H1 (cell line): ENCODE results near the gene MAPKAP1. TPM values are rescaled to one million over a fixed set of nuclear protein-coding genes. Genes with fewer than 3 reads are reported as not detected.

ENCODE experiments used
- CTCF ChIA-PET: fragments of 300-600 bp; sonication (Branson Sonifier 250); formaldehyde crosslinking; loops from one replicate; lab custom pipeline; 2021; ENCODE audit not compliant: partially characterized antibody; lab: Charles Lee
- POLR2A ChIA-PET: fragments of 300-600 bp; sonication (Branson Sonifier 250); formaldehyde crosslinking; loops from one replicate; lab custom pipeline; 2021; ENCODE audit warnings: inconsistent platforms; ENCODE audit not compliant: partially characterized antibody; lab: Charles Lee
- DNase-seq, 2 experiments: peaks; one replicate each; pipeline versions ENCODE4 v3.0.0 to v3.0.0-alpha.2; 2010 to 2022; ENCODE audit warnings: low spot score in 2 of 2, low read depth in 1 of 2, mixed read lengths in 1 of 2
- FAIRE-seq: peaks from 2 replicates; lab custom pipeline; 2011; peaks lifted over from hg19 to GRCh38; lab: Jason Lieb, UNC
- H2AFZ ChIP-seq: 2 replicates; pipeline ENCODE4 v1.8.1; 2012; ENCODE audit warnings: low read length, inconsistent platforms
- H2AK5ac ChIP-seq: 2 replicates; pipeline ENCODE4 v1.6.1; 2013; ENCODE audit warnings: low read depth, low read length
- H2BK120ac ChIP-seq: replicated peaks from 2 replicates; pipeline ENCODE3; 2013; ENCODE audit warnings: low read depth, low read length, inconsistent platforms
- H2BK12ac ChIP-seq: 2 replicates; pipeline ENCODE4 v1.6.1; 2013; ENCODE audit warnings: low read depth, low read length
- H2BK15ac ChIP-seq: 2 replicates; pipeline ENCODE4 v1.6.1; 2013; ENCODE audit warnings: low read length
- H2BK20ac ChIP-seq: 2 replicates; pipeline ENCODE4 v1.6.1; 2013; ENCODE audit warnings: low read length
- H2BK5ac ChIP-seq: 2 replicates; pipeline ENCODE4 v1.6.1; 2013; ENCODE audit warnings: low read depth, low read length
- H3K14ac ChIP-seq: 2 replicates; pipeline ENCODE4 v1.6.1; 2013; ENCODE audit warnings: inconsistent platforms; ENCODE audit not compliant: insufficient read length
- H3K18ac ChIP-seq: 2 replicates; pipeline ENCODE4 v1.6.1; 2013; ENCODE audit warnings: low read length; ENCODE audit errors: extremely low read depth
- H3K23ac ChIP-seq: 2 replicates; pipeline ENCODE4 v1.6.1; 2013; ENCODE audit warnings: inconsistent platforms; ENCODE audit not compliant: insufficient read length
- H3K23me2 ChIP-seq: 2 replicates; pipeline ENCODE4 v1.6.1; 2013; ENCODE audit warnings: low read depth, low read length
- H3K27ac ChIP-seq: 2 replicates; pipeline ENCODE4 v1.6.1; 2011; ENCODE audit warnings: low read depth, low read length, inconsistent platforms
- H3K27me3 ChIP-seq, 4 experiments: replicated peaks in 1 of 4; 1 replicate in 1 of 4; 2 replicates in 3 of 4; pipeline versions ENCODE4 v1.6.1 to v1.8.1; 2011 to 2013; ENCODE audit warnings: low read length in 3 of 4, mild to moderate bottlenecking in 3 of 4, inconsistent platforms in 2 of 4, mixed read lengths in 2 of 4, moderate library complexity in 1 of 4; ENCODE audit not compliant: control insufficient read depth in 3 of 4, insufficient read depth in 3 of 4; ENCODE audit errors: extremely low read depth in 1 of 4
- H3K36me3 ChIP-seq, 4 experiments: 2 replicates each; pipeline versions ENCODE4 v1.6.1 to v1.8.1; 2011 to 2013; ENCODE audit warnings: mild to moderate bottlenecking in 4 of 4, low read length in 3 of 4, moderate library complexity in 2 of 4, control low read depth in 1 of 4, inconsistent platforms in 1 of 4; ENCODE audit not compliant: insufficient read depth in 4 of 4, control insufficient read depth in 2 of 4
- H3K4ac ChIP-seq: replicated peaks from 2 replicates; pipeline ENCODE3; 2013; ENCODE audit warnings: low read length, low read depth, mixed read lengths, inconsistent platforms; ENCODE audit not compliant: insufficient read length
- H3K4me1 ChIP-seq, 4 experiments: replicated peaks in 1 of 4; 1 replicate in 1 of 4; 2 replicates in 3 of 4; pipeline versions ENCODE4 v1.6.1 to v1.8.1; 2011 to 2013; ENCODE audit warnings: low read length in 3 of 4, inconsistent platforms in 2 of 4, mixed read lengths in 1 of 4; ENCODE audit not compliant: insufficient read depth in 4 of 4, control insufficient read depth in 3 of 4
- H3K4me2 ChIP-seq, 2 experiments: 2 replicates each; pipeline versions ENCODE4 v1.6.1 to v1.8.1; 2011 to 2013; ENCODE audit warnings: low read depth in 2 of 2, low read length in 2 of 2, control low read depth in 1 of 2, inconsistent platforms in 1 of 2, mild to moderate bottlenecking in 1 of 2; ENCODE audit not compliant: insufficient read depth in 1 of 2
- H3K4me3 ChIP-seq, 4 experiments: fragments of 200-600, 300-600 bp in 1 of 4; sonication (generic), shearing (Covaris generic), sonication (Bioruptor Twin) in 1 of 4; 2 replicates each; pipeline versions ENCODE4 v1.5.1 to v1.8.1; 2011 to 2016; ENCODE audit warnings: low read length in 4 of 4, low read depth in 3 of 4, control low read depth in 2 of 4, inconsistent platforms in 2 of 4, mild to moderate bottlenecking in 2 of 4, mixed read lengths in 1 of 4, moderate library complexity in 1 of 4; ENCODE audit not compliant: insufficient read depth in 2 of 4; ENCODE audit errors: extremely low read depth in 1 of 4
- H3K56ac ChIP-seq: replicated peaks from 2 replicates; pipeline ENCODE3; 2013; ENCODE audit warnings: low read depth, mild to moderate bottlenecking, mixed read lengths, low read length, inconsistent platforms; ENCODE audit not compliant: insufficient read length
- H3K79me1 ChIP-seq: 2 replicates; pipeline ENCODE4 v1.6.1; 2013; ENCODE audit warnings: low read depth, low read length, control low read depth
- H3K79me2 ChIP-seq, 2 experiments: 2 replicates each; pipeline versions ENCODE4 v1.6.1 to v1.8.1; 2012 to 2013; ENCODE audit warnings: low read length in 2 of 2, mild to moderate bottlenecking in 2 of 2, inconsistent platforms in 1 of 2; ENCODE audit not compliant: insufficient read depth in 2 of 2, control insufficient read depth in 1 of 2
- H3K9ac ChIP-seq, 4 experiments: replicated peaks in 1 of 4; 1 replicate in 1 of 4; 2 replicates in 3 of 4; pipeline versions ENCODE4 v1.6.1 to v1.8.1; 2011 to 2013; ENCODE audit warnings: low read depth in 3 of 4, low read length in 3 of 4, control low read depth in 2 of 4, mild to moderate bottlenecking in 2 of 4, moderate library complexity in 2 of 4, inconsistent platforms in 1 of 4; ENCODE audit errors: extremely low read depth in 1 of 4
- H3K9me3 ChIP-seq, 2 experiments: 2 replicates each; pipeline versions ENCODE4 v1.6.1 to v1.8.1; 2012 to 2013; ENCODE audit warnings: mild to moderate bottlenecking in 2 of 2, moderate library complexity in 2 of 2, control low read depth in 1 of 2, inconsistent platforms in 1 of 2, low read depth in 1 of 2, low read length in 1 of 2, mixed read lengths in 1 of 2; ENCODE audit not compliant: insufficient read depth in 2 of 2
- H4K20me1 ChIP-seq, 2 experiments: replicated peaks in 1 of 2; 2 replicates each; pipeline versions ENCODE3 to v1.8.1; 2011 to 2013; ENCODE audit warnings: inconsistent platforms in 2 of 2, low read length in 2 of 2, mild to moderate bottlenecking in 1 of 2; ENCODE audit not compliant: insufficient read depth in 2 of 2, control insufficient read depth in 1 of 2
- H4K5ac ChIP-seq: 2 replicates; pipeline ENCODE4 v1.6.1; 2013; ENCODE audit warnings: low read length, low read depth, mixed read lengths, inconsistent platforms; ENCODE audit not compliant: insufficient read length
- H4K8ac ChIP-seq: 2 replicates; pipeline ENCODE4 v1.8.0; 2013; ENCODE audit warnings: mild to moderate bottlenecking, moderate library complexity, low read length, inconsistent platforms; ENCODE audit not compliant: insufficient read depth; ENCODE audit errors: extremely low read depth
- H4K91ac ChIP-seq: replicated peaks from 2 replicates; pipeline ENCODE3; 2013; ENCODE audit warnings: low read length, mixed read lengths, inconsistent platforms; ENCODE audit not compliant: insufficient read length
- CBX5 ChIP-seq: fragments of 300-800, 300-1000 bp; sonication (generic); IDR thresholded peaks from 2 replicates; pipeline ENCODE4 v1.7.1; 2016; ENCODE audit warnings: antibody characterized with exemption, low read length, low read depth
- E2F6 ChIP-seq: IDR thresholded peaks from 2 replicates; pipeline ENCODE4 v1.6.1; 2012; ENCODE audit warnings: inconsistent platforms
- FOSL1 ChIP-seq: IDR thresholded peaks from 2 replicates; pipeline ENCODE4 v1.6.1; 2011; ENCODE audit warnings: mild to moderate bottlenecking, low read depth, low read length, moderate library complexity; ENCODE audit not compliant: insufficient read depth
- GABPA ChIP-seq: IDR thresholded peaks from 2 replicates; pipeline ENCODE4 v1.6.1; 2011; ENCODE audit warnings: mild to moderate bottlenecking, low read length, moderate library complexity, borderline replicate concordance; ENCODE audit not compliant: insufficient read depth
- GTF2F1 ChIP-seq: IDR thresholded peaks from 2 replicates; pipeline ENCODE4 v1.6.1; 2012; ENCODE audit warnings: low read depth, low read length, improper control_type of control experiment, borderline replicate concordance
- TAF1 ChIP-seq: IDR thresholded peaks from 2 replicates; pipeline ENCODE4 v1.6.1; 2011; ENCODE audit warnings: mild to moderate bottlenecking, low read depth, low read length
- ZNF274 ChIP-seq: IDR thresholded peaks from 2 replicates; pipeline ENCODE4 v1.7.0; 2012; ENCODE audit warnings: low read length, borderline replicate concordance; ENCODE audit errors: extremely low read depth
- WGBS, 2 experiments: shearing (Covaris generic) in 1 of 2; methylation state at CpG; one replicate each; pipeline versions ENCODE4 v1.1.6 to v1.1.7; 2013 to 2015; ENCODE audit warnings: low lambda C conversion rate in 2 of 2, mixed read lengths in 2 of 2, inconsistent platforms in 1 of 2, low coverage in 1 of 2, missing lambda C conversion rate in 1 of 2; ENCODE audit not compliant: insufficient replicate concordance in 2 of 2, insufficient coverage in 1 of 2, insufficient read length in 1 of 2; ENCODE audit errors: extremely low coverage in 1 of 2, missing lambda C conversion rate in 1 of 2; 5-methylcytosine and 5-hydroxymethylcytosine counted together
- polyA plus RNA-seq, 7 experiments: library from polyadenylated mRNA; depleted of rRNA in 3 of 7; stranded (reverse) in 5 of 7; unstranded in 2 of 7; fragments of >200 nt in 5 of 7; fragments of 200-250 nt in 2 of 7; gene quantifications; 1 replicate in 5 of 7; 2 replicates in 1 of 7; 4 replicates in 1 of 7; pipeline versions ENCODE4 v1.2.1 to v1.2.3, GENCODE V29; 2011 to 2013; ENCODE audit warnings: missing spikeins in 2 of 7, mixed read lengths in 2 of 7
- total RNA-seq: library from RNA; stranded (reverse); fragmentation: NEBNext Ultra II Directional; extraction: Animal tissue kit (Norgen Biotek cat#: 25700); gene quantifications from 2 replicates; pipeline ENCODE4 v1.2.1, GENCODE V29; 2021
- TF ChIP-seq, protein P1 (sequence below): IDR thresholded peaks from 2 replicates; pipeline ENCODE4 v1.6.1; 2011; ENCODE audit warnings: low read length, improper control_type of control experiment

The MAPKAP1 gene
- total and polyA plus RNA-seq, 2 of the 8 experiments (the other 6 are each of a cell fraction or from before 2014, with no cell fraction given), result 79.2 to 140 TPM

GRCh38 chr9:125460346-125460745 lies 246.7 kb downstream of the MAPKAP1 start:
- H3K79me1 ChIP-seq, result no peaks in the 10 kb centered on the region
- no peak overlapping the region for H3K14ac ChIP-seq
- no peak overlapping the region for H2BK20ac ChIP-seq
- H2BK5ac ChIP-seq, result no peak overlapping the region
- no peak overlapping the region for H2BK120ac ChIP-seq
- no peak overlapping the region for H2BK12ac ChIP-seq
- H2AK5ac ChIP-seq, result no peak overlapping the region
- H3K27me3 ChIP-seq, result no peaks in the 10 kb centered on the region
- 92 to 100% methylated on average over 1 to 7 of the region's 7 CpGs for WGBS, 2 experiments
- DNase-seq, result no peak
- no peaks in the 10 kb centered on the region for H3K79me2 ChIP-seq
- no peak overlapping the region for H3K9ac ChIP-seq
- H2AFZ ChIP-seq, result no peak overlapping the region
- no peaks in the 10 kb centered on the region; a peak in 1 of 7 replicates for H3K4me1 ChIP-seq
- CTCF ChIA-PET, result no interaction called here
- H4K91ac ChIP-seq, result no peak overlapping the region
- no peak overlapping the region for H3K23ac ChIP-seq
- no peak overlapping the region for H2BK15ac ChIP-seq
- H3K9me3 ChIP-seq, result peaks cover 16 to 25% of the 10 kb centered on the region in 2 experiments; a peak in 3 of 4 replicates
- POLR2A ChIA-PET, result no interaction called here
- H4K8ac ChIP-seq, result no peak overlapping the region
- H3K4me2 ChIP-seq, result no peak overlapping the region
- H3K4me3 ChIP-seq, result no peak overlapping the region
- H4K20me1 ChIP-seq, result no peaks in the 10 kb centered on the region
- TF ChIP-seq E2F6 (no peak), TAF1 (no peak), FOSL1 (no peak), ZNF274 (no peak), GTF2F1 (no peak), GABPA (no peak), CBX5 (no peak)
- TF ChIP-seq, protein P1, sequence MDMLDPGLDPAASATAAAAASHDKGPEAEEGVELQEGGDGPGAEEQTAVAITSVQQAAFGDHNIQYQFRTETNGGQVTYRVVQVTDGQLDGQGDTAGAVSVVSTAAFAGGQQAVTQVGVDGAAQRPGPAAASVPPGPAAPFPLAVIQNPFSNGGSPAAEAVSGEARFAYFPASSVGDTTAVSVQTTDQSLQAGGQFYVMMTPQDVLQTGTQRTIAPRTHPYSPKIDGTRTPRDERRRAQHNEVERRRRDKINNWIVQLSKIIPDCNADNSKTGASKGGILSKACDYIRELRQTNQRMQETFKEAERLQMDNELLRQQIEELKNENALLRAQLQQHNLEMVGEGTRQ, result no peak
- no peak overlapping the region for H3K18ac ChIP-seq
- peaks cover 0 to 23% (median 4%) of the 10 kb centered on the region in 4 experiments; a peak in 3 of 8 replicates for H3K36me3 ChIP-seq
- FAIRE-seq, result no peak
- no peak overlapping the region for H3K4ac ChIP-seq
- no peak overlapping the region for H4K5ac ChIP-seq
- no peaks in the 10 kb centered on the region for H3K23me2 ChIP-seq
- H3K27ac ChIP-seq, result no peak overlapping the region
- H3K56ac ChIP-seq, result no peak overlapping the region
